ENCODE data around the gene MPZL1. TPM values are rescaled to one million over a fixed set of nuclear protein-coding genes. Genes with fewer than 3 reads are reported as not detected.

Gene MPZL1
- polyA plus RNA-seq, 3 donors = 23.1 to 63.6 (median 61.8) TPM

- Mint-ChIP-seq H3K4me1 (peaks cover 23% of the 10 kb centered on the region), H3K4me3 (no peak overlapping the region), H3K27ac (peak overlapping the region in 2 of 7 donors; percentile 33 to 47), H3K36me3 (peaks cover 40 to 50% of the 10 kb centered on the region in 2 donors), H3K27me3 (ENCODE audit: low read depth in 3 of 3) (peaks cover 0 to 5% (median 3%) of the 10 kb centered on the region in 3 donors), H3K9me3 (no peaks in the 10 kb centered on the region)
- H3K27me3 ChIP-seq (ENCODE audit: control insufficient read depth in 2 of 2, insufficient read depth in 2 of 2, low read length in 2 of 2) = no peaks in the 10 kb centered on the region
- no peak overlapping the region for H3K9ac ChIP-seq (ENCODE audit: insufficient read depth, low read length, poor library complexity, severe bottlenecking)
- no peaks in the 10 kb centered on the region for H3K9me3 ChIP-seq (replicated peaks in 1 of 2; ENCODE audit: control insufficient read depth in 1 of 2, insufficient read depth in 1 of 2, low read length in 2 of 2)
- H4K20me1 ChIP-seq (ENCODE audit: insufficient read depth, low read length) = peaks cover 64% of the 10 kb centered on the region
- no peak for DNase-seq
- no peak overlapping the region for H3K4me3 ChIP-seq (replicated peaks in 1 of 3; ENCODE audit: low read depth in 2 of 3, low read length in 3 of 3)
- no peak for TF ChIP-seq CTCF (IDR thresholded peaks at IDR 0.05)
- peaks cover 10% of the 10 kb centered on the region for H3K79me2 ChIP-seq (ENCODE audit: insufficient read depth, low read length)
- no peak overlapping the region for H2AFZ ChIP-seq (ENCODE audit: insufficient read depth, low read depth, low read length, poor library complexity, severe bottlenecking)
- H3K36me3 ChIP-seq (replicated peaks in 1 of 2; ENCODE audit: control insufficient read depth in 1 of 2, insufficient read depth in 2 of 2, low read length in 2 of 2) = peaks cover 41 to 44% of the 10 kb centered on the region in 2 donors
- 94% methylated on average over 2 of the region's 4 CpGs for WGBS (ENCODE audit: insufficient coverage)
- intact Hi-C loops (cut with micrococcal nuclease) = no loop called here
- H3K4me1 ChIP-seq (ENCODE audit: control insufficient read depth in 1 of 2, insufficient read depth in 2 of 2, low read length in 2 of 2) = peaks cover 16% of the 10 kb centered on the region in 2 donors
- H3K27ac ChIP-seq (ENCODE audit: low read depth in 1 of 2, low read length in 2 of 2) = peak overlapping the region in 1 of 2 donors; percentile 38
- no peak overlapping the region for H3K4me2 ChIP-seq (replicated peaks; ENCODE audit: extremely low read depth, low read length, poor library complexity, severe bottlenecking)
These were observed 13.8 kb upstream of the MPZL1 start for GRCh38 chr1:167707942-167708341.

GRCh38 chr1:167708940-167709389 lies 12.8 kb upstream of the MPZL1 start:
- Histone ChIP-seq H3K27me3 (ENCODE audit: control insufficient read depth in 2 of 2, insufficient read depth in 2 of 2, low read length in 2 of 2) (no peaks in the 10 kb centered on the region), H3K4me2 (replicated peaks; ENCODE audit: extremely low read depth, low read length, poor library complexity, severe bottlenecking) (no peak overlapping the region), H3K27ac (ENCODE audit: low read depth in 1 of 2, low read length in 2 of 2) (peak overlapping the region in 1 of 2 donors; percentile 38), H4K20me1 (ENCODE audit: insufficient read depth, low read length) (peaks cover 54% of the 10 kb centered on the region), H3K4me1 (ENCODE audit: control insufficient read depth in 1 of 2, insufficient read depth in 2 of 2, low read length in 2 of 2) (peaks cover 25 to 26% of the 10 kb centered on the region in 2 donors), H2AFZ (ENCODE audit: insufficient read depth, low read depth, low read length, poor library complexity, severe bottlenecking) (no peak overlapping the region), H3K36me3 (replicated peaks in 1 of 2; ENCODE audit: control insufficient read depth in 1 of 2, insufficient read depth in 2 of 2, low read length in 2 of 2) (peaks cover 31 to 34% of the 10 kb centered on the region in 2 donors), H3K4me3 (replicated peaks in 1 of 3; ENCODE audit: low read depth in 2 of 3, low read length in 3 of 3) (no peak overlapping the region), H3K9me3 (replicated peaks in 1 of 2; ENCODE audit: control insufficient read depth in 1 of 2, insufficient read depth in 1 of 2, low read length in 2 of 2) (no peaks in the 10 kb centered on the region), H3K9ac (ENCODE audit: insufficient read depth, low read length, poor library complexity, severe bottlenecking) (no peak overlapping the region), H3K79me2 (ENCODE audit: insufficient read depth, low read length) (no peaks in the 10 kb centered on the region)
- intact Hi-C loops (cut with micrococcal nuclease) = no loop called here
- Mint-ChIP-seq H3K9me3 (no peaks in the 10 kb centered on the region), H3K4me1 (peaks cover 32% of the 10 kb centered on the region), H3K36me3 (peaks cover 30 to 40% of the 10 kb centered on the region in 2 donors), H3K27ac (peak overlapping the region in 6 of 7 donors; percentile 4 to 41 (median 18)), H3K4me3 (peak overlapping the region in 1 of 2 donors; percentile 55), H3K27me3 (ENCODE audit: low read depth in 3 of 3) (peaks cover 7 to 13% (median 11%) of the 10 kb centered on the region in 3 donors)
- peak in 2 of 3 donors; percentile 47 to 65 for DNase-seq
- no peak for TF ChIP-seq CTCF (IDR thresholded peaks at IDR 0.05)
- WGBS (ENCODE audit: insufficient coverage) = 0% methylated on average over 2 of the region's 3 CpGs
